Activated naive CD8-positive, alpha-beta T cell treated with anti-CD3 and anti-CD28 coated beads, Interleukin-2, amount 50 U/mL, for 24 hours (primary cell): ENCODE results near the gene RLN1.

Experiments
- ATAC-seq: fragments of 150-1000 bp; cut with Tn5 transposase; one replicate; pipeline ENCODE4 v1.10.0; 2021
- DNase-seq: peaks from one replicate; pipeline ENCODE4 v3.0.0; 2021
- H3K27ac Mint-ChIP-seq: one replicate; pipeline ENCODE4 v1.8.0; 2021; ENCODE audit warnings: mild to moderate bottlenecking, mixed read lengths
- H3K27me3 Mint-ChIP-seq: one replicate; pipeline ENCODE4 v1.8.0; 2021; ENCODE audit warnings: mixed read lengths
- H3K36me3 Mint-ChIP-seq: one replicate; pipeline ENCODE4 v1.8.0; 2021; ENCODE audit warnings: low read depth, mixed read lengths
- H3K4me1 Mint-ChIP-seq: one replicate; pipeline ENCODE4 v1.8.0; 2021; ENCODE audit warnings: mixed read lengths
- H3K4me3 Mint-ChIP-seq: one replicate; pipeline ENCODE4 v1.8.0; 2021; ENCODE audit warnings: mild to moderate bottlenecking, moderate library complexity, mixed read lengths
- H3K9me3 Mint-ChIP-seq: one replicate; pipeline ENCODE4 v1.8.0; 2021; ENCODE audit warnings: mixed read lengths

RLN1 gene

DNA sequence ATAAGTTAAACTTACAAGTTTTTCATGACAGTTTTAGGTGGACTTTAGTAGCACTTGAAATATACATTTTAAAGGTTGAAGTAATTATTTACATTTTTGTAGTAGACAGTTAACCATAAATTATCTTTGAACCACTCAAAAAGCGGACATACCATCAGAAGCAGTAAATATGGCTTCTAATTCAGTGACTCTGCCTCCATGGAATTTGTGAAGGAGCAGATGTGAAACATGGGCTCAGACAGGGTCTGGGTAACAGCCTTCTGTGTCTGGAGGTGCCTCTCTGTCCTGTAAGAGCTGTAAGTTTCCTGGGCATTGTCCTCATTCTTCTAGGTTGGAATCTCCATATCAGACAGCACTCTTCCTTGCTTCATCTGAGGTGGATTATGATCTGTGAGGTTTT, 47.5 kb downstream of the RLN1 start:
- no peaks in the 10 kb centered on the region for H3K27me3 Mint-ChIP-seq
- peaks cover 11% of the 10 kb centered on the region for H3K36me3 Mint-ChIP-seq
- no peaks in the 10 kb centered on the region for H3K4me1 Mint-ChIP-seq
- no peak overlapping the region for H3K4me3 Mint-ChIP-seq
- ATAC-seq (no peak), DNase-seq (no peak)
- peaks cover 21% of the 10 kb centered on the region for H3K9me3 Mint-ChIP-seq
- H3K27ac Mint-ChIP-seq = no peak overlapping the region

DNA sequence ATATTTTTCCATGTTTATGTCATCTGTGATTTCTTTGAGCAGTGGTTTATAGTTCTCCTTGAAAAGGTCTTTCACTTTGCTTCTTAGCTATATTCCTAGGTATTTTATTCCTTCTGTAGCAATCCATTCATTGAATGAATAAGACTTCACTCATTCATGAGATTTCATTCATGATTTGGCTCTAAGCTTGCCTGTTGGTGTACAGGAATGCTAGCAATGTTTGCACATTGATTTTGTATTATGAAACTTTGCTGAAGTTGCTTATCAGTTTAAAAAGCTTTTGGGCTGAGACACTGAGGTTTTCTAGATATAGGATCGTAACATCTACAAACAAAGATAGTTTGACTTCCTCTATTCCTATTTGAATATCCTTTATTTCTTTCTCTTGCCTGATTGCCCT, 51.1 kb downstream of the RLN1 start:
- DNase-seq = no peak
- H3K9me3 Mint-ChIP-seq = peaks cover 11% of the 10 kb centered on the region
- peaks cover 3% of the 10 kb centered on the region for H3K36me3 Mint-ChIP-seq
- ATAC-seq = no peak
- H3K27me3 Mint-ChIP-seq = no peaks in the 10 kb centered on the region
- H3K4me3 Mint-ChIP-seq = no peak overlapping the region
- H3K27ac Mint-ChIP-seq = no peak overlapping the region
- H3K4me1 Mint-ChIP-seq = peaks cover 4% of the 10 kb centered on the region

DNA sequence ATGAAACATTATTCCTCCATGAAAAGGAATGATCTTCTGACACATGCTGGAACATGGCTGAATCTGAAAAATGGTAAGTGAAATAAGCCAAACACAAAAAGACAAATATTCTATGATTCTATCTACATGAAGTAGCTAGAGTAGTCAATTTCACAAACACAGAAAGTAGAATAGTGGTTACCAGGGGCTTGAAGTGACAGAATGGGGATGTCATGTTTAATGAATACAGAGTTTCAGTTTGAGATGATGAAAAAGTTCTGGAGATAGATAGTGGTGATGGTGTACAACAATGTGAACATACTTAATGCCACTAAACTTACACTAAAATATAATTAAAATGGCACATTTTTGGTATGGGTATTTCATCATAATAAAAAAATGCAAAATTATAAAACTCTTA, 53.4 kb downstream of the RLN1 start:
- no peak for DNase-seq
- Mint-ChIP-seq H3K9me3 (peaks cover 11% of the 10 kb centered on the region), H3K4me1 (peaks cover 4% of the 10 kb centered on the region), H3K4me3 (no peak overlapping the region), H3K27me3 (no peaks in the 10 kb centered on the region), H3K27ac (no peak overlapping the region), H3K36me3 (peaks cover 3% of the 10 kb centered on the region)
- no peak for ATAC-seq
